GM12878 (cell line): ENCODE data around the gene ZMIZ2. TPM values are rescaled to one million over a fixed set of nuclear protein-coding genes. Genes with fewer than 3 reads are reported as not detected.

Experiments
- BCLAF1 ChIP-seq: fragments of 450-650 bp; IDR thresholded peaks from 2 replicates; pipeline ENCODE4 v1.6.1; 2017; ENCODE audit warnings: antibody characterized with exemption, mild to moderate bottlenecking, moderate library complexity
- CBFB ChIP-seq: IDR thresholded peaks from 2 replicates; pipeline ENCODE4 v1.6.1; 2016; ENCODE audit warnings: antibody characterized with exemption, low read depth
- CREM ChIP-seq: IDR thresholded peaks from 2 replicates; pipeline ENCODE4 v1.6.1; 2014; ENCODE audit warnings: antibody characterized with exemption, low read depth
- E2F8 ChIP-seq: fragments of 450-650 bp; IDR thresholded peaks from 2 replicates; pipeline ENCODE4 v1.6.1; 2018; ENCODE audit warnings: mild to moderate bottlenecking, low read depth, moderate library complexity; ENCODE audit not compliant: partially characterized antibody
- EP300 ChIP-seq, 2 experiments: fragments of 150-350 bp in 1 of 2; IDR thresholded peaks; 2 replicates each; pipeline ENCODE4 v1.6.1; 2011 to 2012; ENCODE audit warnings: low read depth in 2 of 2, low read length in 2 of 2, borderline replicate concordance in 1 of 2, improper control_type of control experiment in 1 of 2, inconsistent platforms in 1 of 2; ENCODE audit not compliant: control insufficient read depth in 1 of 2
- HDGF ChIP-seq: fragments of 450-650 bp; IDR thresholded peaks from 2 replicates; pipeline ENCODE4 v1.6.1; 2016; ENCODE audit warnings: antibody characterized with exemption
- IRF4 ChIP-seq: IDR thresholded peaks from 2 replicates; pipeline ENCODE4 v1.6.1; 2011; ENCODE audit warnings: low read depth, low read length
- JUNB ChIP-seq: IDR thresholded peaks from 2 replicates; pipeline ENCODE4 v1.6.1; 2016; ENCODE audit warnings: antibody characterized with exemption, mild to moderate bottlenecking
- LARP7 ChIP-seq: fragments of 450-650 bp; IDR thresholded peaks from 2 replicates; pipeline ENCODE4 v1.6.1; 2017; ENCODE audit warnings: mild to moderate bottlenecking
- NR2C2 ChIP-seq: IDR thresholded peaks from 2 replicates; pipeline ENCODE4 v1.6.1; 2011; ENCODE audit warnings: borderline replicate concordance, low read depth; ENCODE audit not compliant: control insufficient read depth, insufficient read length
- POLR2A ChIP-seq: IDR thresholded peaks from 2 replicates; pipeline ENCODE4 v1.6.1; 2011; ENCODE audit warnings: low read depth, mild to moderate bottlenecking, low read length
- POLR2AphosphoS5 ChIP-seq: IDR thresholded peaks from 2 replicates; pipeline ENCODE4 v1.6.1; 2011; ENCODE audit warnings: mild to moderate bottlenecking, low read length, inconsistent platforms
- POU2F2 ChIP-seq: IDR thresholded peaks from 3 replicates; pipeline ENCODE4 v1.6.1; 2011; ENCODE audit warnings: low read depth, mild to moderate bottlenecking, low read length, borderline replicate concordance
- RBBP5 ChIP-seq: fragments of 200-600 bp; sonication (generic); conservative IDR thresholded peaks from 2 replicates; pipeline ENCODE4 v1.6.1; 2016
- SREBF2 ChIP-seq: IDR thresholded peaks from 2 replicates; pipeline ENCODE4 v1.6.1; 2012; ENCODE audit warnings: mild to moderate bottlenecking, low read length
- ZNF592 ChIP-seq: fragments of 450-650 bp; IDR thresholded peaks from 2 replicates; pipeline ENCODE4 v1.6.1; 2017; ENCODE audit warnings: mild to moderate bottlenecking, moderate library complexity
- polyA plus RNA-seq, 11 experiments: library from polyadenylated mRNA; depleted of rRNA in 4 of 11; unstranded in 6 of 11; stranded (reverse) in 5 of 11; fragments of >200 nt; fragmentation: Nextera tagmentation in 4 of 11; fragmentation: Illumina TruSeq in 1 of 11; extraction: Ambion mirVana in 4 of 11; extraction: Trizol in 1 of 11; gene quantifications; 1 replicate in 1 of 11; 2 replicates in 10 of 11; pipeline versions ENCODE4 v1.2.1 to v1.2.3, GENCODE V29; 2011 to 2016; ENCODE audit warnings: inconsistent platforms in 2 of 11, missing spikeins in 2 of 11, low read depth in 1 of 11
- total RNA-seq, 4 experiments: library from RNA; depleted of rRNA in 3 of 4; stranded (reverse); fragments of >200 nt in 3 of 4; fragmentation: Illumina TruSeq in 1 of 4; extraction: Trizol in 1 of 4; gene quantifications; 2 replicates each; pipeline versions ENCODE4 v1.2.1 to v1.2.3, GENCODE V29; 2013 to 2021

ZMIZ2 gene
- total and polyA plus RNA-seq, 10 of the 15 experiments (the other 5 are each of a cell fraction or from before 2014, with no cell fraction given), result 0.71 to 158 (median 17.0) TPM

GRCh38 chr7:44796504-44797328, 48.1 kb downstream of the ZMIZ2 start, which contains the start of gene PPIA (continued):
- TF ChIP-seq E2F8, result no peak
- TF ChIP-seq CBFB, result peak; percentile 96
- peak; percentile 86; the same call in 2 of the 3 replicates for TF ChIP-seq POU2F2
- peak; percentile 99 for TF ChIP-seq LARP7
- no peak; a peak in 1 of 4 replicates for TF ChIP-seq EP300 (IDR thresholded peaks at IDR 0.05; ENCODE audit: borderline replicate concordance in 1 of 2, control insufficient read depth in 1 of 2, low read depth in 2 of 2, low read length in 2 of 2)
- TF ChIP-seq HDGF, result no peak
- TF ChIP-seq JUNB, result no peak
- 0 out of 2 replicates have a peak, but pooled peaks have one; percentile 32 for TF ChIP-seq ZNF592
- TF ChIP-seq RBBP5, result 0 out of 2 replicates have a peak, but pooled peaks have one; percentile 37
- TF ChIP-seq IRF4, result no peak
- TF ChIP-seq POLR2A, result peak; percentile 98
- TF ChIP-seq POLR2AphosphoS5, result peak; percentile 97
- TF ChIP-seq CREM, result peak; percentile 63
- TF ChIP-seq SREBF2, result 0 out of 2 replicates have a peak, but pooled peaks have one; percentile 34
- TF ChIP-seq NR2C2, result no peak
- no peak; the same call in 1 of the 2 replicates for TF ChIP-seq BCLAF1
